Erythroblast (primary cell): ENCODE results near the gene OR2V2.

Experiments
- GATA1 ChIP-seq: IDR thresholded peaks from 2 replicates; pipeline ENCODE4 v1.6.1; 2011; ENCODE audit warnings: low read depth, mild to moderate bottlenecking, control low read depth, low read length, moderate library complexity
- POLR2A ChIP-seq: IDR thresholded peaks from 2 replicates; pipeline ENCODE4 v1.6.1; 2011; ENCODE audit warnings: mild to moderate bottlenecking, low read length

GRCh38 chr5:181176254-181176952 lies 29.0 kb downstream of the OR2V2 start:
- no peak for TF ChIP-seq POLR2A
- no peak for TF ChIP-seq GATA1
